Suprapubic skin (tissue), 4 donors: Measurements from ENCODE around the gene SLC36A1. TPM values are rescaled to one million over a fixed set of nuclear protein-coding genes. Genes with fewer than 3 reads are reported as not detected.
A peak's percentile ranks its signal among the peaks of the same experiment; 100 is the strongest.

ENCODE experiments used
- DNase-seq, 2 donors: peaks; one replicate each; pipeline ENCODE4 v3.0.0-alpha.2; 2019; ENCODE audit warnings: low spot score in 2 of 2
- H3K27ac ChIP-seq: fragments of 200-600 bp; sonication (generic); one replicate; pipeline ENCODE4 v1.5.1; 2019
- H3K27me3 ChIP-seq: fragments of 200-600 bp; sonication (generic); one replicate; pipeline ENCODE4 v1.5.1; 2019
- H3K36me3 ChIP-seq: fragments of 200-600 bp; sonication (generic); one replicate; pipeline ENCODE4 v1.5.1; 2019
- H3K4me1 ChIP-seq: fragments of 200-600 bp; sonication (generic); one replicate; pipeline ENCODE4 v1.5.1; 2019
- H3K4me3 ChIP-seq: fragments of 200-600 bp; sonication (generic); one replicate; pipeline ENCODE4 v1.5.1; 2019; ENCODE audit warnings: mild to moderate bottlenecking
- H3K9me3 ChIP-seq: fragments of 200-600 bp; sonication (generic); one replicate; pipeline ENCODE4 v1.5.1; 2019
- CTCF ChIP-seq, 2 donors: fragments of 200-600 bp in 1 of 2; fragments of 450-650 bp in 1 of 2; sonication (generic) in 1 of 2; IDR thresholded peaks; one replicate each; pipeline ENCODE4 v1.5.1; 2016 to 2019; ENCODE audit warnings: antibody characterized with exemption in 2 of 2, mild to moderate bottlenecking in 1 of 2, moderate library complexity in 1 of 2
- EP300 ChIP-seq: sonication (generic); formaldehyde crosslinking; IDR thresholded peaks from one replicate; pipeline ENCODE4 v1.6.1; 2017; ENCODE audit warnings: antibody characterized with exemption
- POLR2A ChIP-seq, 2 donors: fragments of 450-650 bp; IDR thresholded peaks; one replicate each; pipeline ENCODE4 v1.6.1; 2017; ENCODE audit warnings: antibody characterized with exemption in 2 of 2, mild to moderate bottlenecking in 2 of 2, moderate library complexity in 2 of 2
- POLR2AphosphoS5 ChIP-seq, 3 donors: sonication (generic); formaldehyde crosslinking; IDR thresholded peaks; one replicate each; pipeline ENCODE4 v1.6.1; 2017; ENCODE audit warnings: antibody characterized with exemption in 3 of 3
- WGBS: methylation state at CpG from one replicate; pipeline ENCODE4 v1.1.5; 2018; 5-methylcytosine and 5-hydroxymethylcytosine counted together
- total RNA-seq, 4 donors: library from RNA; depleted of rRNA; stranded (reverse); fragments of >200 nt; gene quantifications; one replicate each; pipeline ENCODE4 v1.1.0, GENCODE V29; 2016

SLC36A1 gene
- total RNA-seq, 4 donors from 2014 or later: 7.2 to 16.5 (median 8.1) TPM

GRCh38 chr5:151522226-151522625 is 74.8 kb downstream of the SLC36A1 start:
- WGBS: 81% methylated on average over 5 of the region's 5 CpGs
- H3K36me3 ChIP-seq: peaks cover 59% of the 10 kb centered on the region

GRCh38 chr5:151523335-151523734 is 75.9 kb downstream of the SLC36A1 start:
- Histone ChIP-seq H3K27me3 (no peaks in the 10 kb centered on the region), H3K27ac (no peak overlapping the region), H3K4me3 (no peak overlapping the region), H3K36me3 (peaks cover 57% of the 10 kb centered on the region), H3K9me3 (no peaks in the 10 kb centered on the region), H3K4me1 (no peaks in the 10 kb centered on the region)
- 54% methylated on average over 2 of the region's 2 CpGs for WGBS
- DNase-seq: no peak
- TF ChIP-seq POLR2AphosphoS5 (IDR thresholded peaks at IDR 0.05) (no peak), CTCF (IDR thresholded peaks at IDR 0.05) (peak in 1 of 2 donors; percentile 37)

More at GRCh38 chr5:151522226-151522625, 74.8 kb downstream of the SLC36A1 start:
- no peak for DNase-seq
- no peak overlapping the region for H3K27ac ChIP-seq
- H3K27me3 ChIP-seq: no peaks in the 10 kb centered on the region
- no peak overlapping the region for H3K4me3 ChIP-seq
- no peaks in the 10 kb centered on the region for H3K4me1 ChIP-seq
- no peaks in the 10 kb centered on the region for H3K9me3 ChIP-seq
- TF ChIP-seq EP300 (no peak), POLR2AphosphoS5 (IDR thresholded peaks at IDR 0.05) (no peak), POLR2A (IDR thresholded peaks at IDR 0.05) (no peak), CTCF (IDR thresholded peaks at IDR 0.05) (no peak)

GRCh38 chr5:151528153-151528552 is 80.8 kb downstream of the SLC36A1 start:
- 62% methylated on average over 2 of the region's 2 CpGs for WGBS
- H3K9me3 ChIP-seq: no peaks in the 10 kb centered on the region
- no peaks in the 10 kb centered on the region for H3K4me1 ChIP-seq
- no peak for DNase-seq
- TF ChIP-seq EP300 (no peak), POLR2AphosphoS5 (IDR thresholded peaks at IDR 0.05) (no peak), POLR2A (IDR thresholded peaks at IDR 0.05) (no peak), CTCF (IDR thresholded peaks at IDR 0.05) (no peak)
- H3K27ac ChIP-seq: no peak overlapping the region
- no peak overlapping the region for H3K4me3 ChIP-seq
- peaks cover 46% of the 10 kb centered on the region for H3K36me3 ChIP-seq
- H3K27me3 ChIP-seq: no peaks in the 10 kb centered on the region

GRCh38 chr5:151528996-151529395 is 81.6 kb downstream of the SLC36A1 start:
- H3K27ac ChIP-seq: no peak overlapping the region
- peaks cover 52% of the 10 kb centered on the region for H3K36me3 ChIP-seq
- WGBS: 93% methylated on average over 4 of the region's 7 CpGs
- H3K4me3 ChIP-seq: no peak overlapping the region
- H3K9me3 ChIP-seq: no peaks in the 10 kb centered on the region
- no peak for DNase-seq
- no peak for TF ChIP-seq POLR2AphosphoS5 (IDR thresholded peaks at IDR 0.05)
- no peak for TF ChIP-seq EP300
- no peak for TF ChIP-seq POLR2A (IDR thresholded peaks at IDR 0.05)
- TF ChIP-seq CTCF (IDR thresholded peaks at IDR 0.05): no peak
- no peaks in the 10 kb centered on the region for H3K27me3 ChIP-seq
- H3K4me1 ChIP-seq: no peaks in the 10 kb centered on the region

- H3K27me3 ChIP-seq: no peaks in the 10 kb centered on the region
- H3K4me3 ChIP-seq: no peak overlapping the region
- TF ChIP-seq CTCF (IDR thresholded peaks at IDR 0.05): no peak
- TF ChIP-seq EP300: no peak
- no peak for TF ChIP-seq POLR2A (IDR thresholded peaks at IDR 0.05)
- TF ChIP-seq POLR2AphosphoS5 (IDR thresholded peaks at IDR 0.05): no peak
- no peaks in the 10 kb centered on the region for H3K9me3 ChIP-seq
- 100% methylated on average over 3 of the region's 30 CpGs for WGBS
- no peaks in the 10 kb centered on the region for H3K4me1 ChIP-seq
- H3K27ac ChIP-seq: no peak overlapping the region
- H3K36me3 ChIP-seq: peaks cover 44% of the 10 kb centered on the region
- DNase-seq: no peak
Measured at GRCh38 chr5:151531581-151531980, 84.2 kb downstream of the SLC36A1 start.
